NCI-H524 treated with DMSO at 0.1 percent for 48 hours (cell line): ENCODE results near the gene SPDYE16.
"Not testable (repeated sequence)": the region's sequence is repeated elsewhere in the genome, so short reads cannot be mapped to it uniquely, and the experiment has no call there.

Experiments
- DNase-seq: peaks from one replicate; lab custom pipeline; 2025; lab: John Stamatoyannopoulos, UW

Gene SPDYE16

GRCh38 chr7:76543197-76543596 is at the start of gene SPDYE16:
SPDYE16 (minus strand) TSS chr7:76543297; CDS start chr7:76541459, 1,838 bp downstream.
- not testable (repeated sequence) for DNase-seq

GRCh38 chr7:76592694-76593093 is 49.6 kb upstream of the SPDYE16 start:
- DNase-seq = not testable (repeated sequence)

- not testable (repeated sequence) for DNase-seq
Observed at GRCh38 chr7:76591602-76592304, 48.7 kb upstream of the SPDYE16 start.

GRCh38 chr7:76591033-76591432 is 47.9 kb upstream of the SPDYE16 start:
- not testable (repeated sequence) for DNase-seq

GRCh38 chr7:76588586-76588985 is 45.5 kb upstream of the SPDYE16 start:
- DNase-seq = not testable (repeated sequence)

- DNase-seq = not testable (repeated sequence)
Observed at GRCh38 chr7:76586585-76587315, 43.7 kb upstream of the SPDYE16 start.

GRCh38 chr7:76583636-76584281 is 40.7 kb upstream of the SPDYE16 start:
- not testable (repeated sequence) for DNase-seq

GRCh38 chr7:76582848-76583631 is 39.9 kb upstream of the SPDYE16 start:
- not testable (repeated sequence) for DNase-seq

- not testable (repeated sequence) for DNase-seq
Observed at GRCh38 chr7:76575919-76576655, 33.0 kb upstream of the SPDYE16 start.

GRCh38 chr7:76575431-76575830 is 32.3 kb upstream of the SPDYE16 start:
- DNase-seq = not testable (repeated sequence)

- not testable (repeated sequence) for DNase-seq
Observed at GRCh38 chr7:76572296-76572695, 29.2 kb upstream of the SPDYE16 start.

GRCh38 chr7:76570324-76570775 is 27.3 kb upstream of the SPDYE16 start:
- not testable (repeated sequence) for DNase-seq

- DNase-seq = not testable (repeated sequence)
Observed at GRCh38 chr7:76568742-76569141, 25.6 kb upstream of the SPDYE16 start.

- not testable (repeated sequence) for DNase-seq
Observed at GRCh38 chr7:76567753-76568152, 24.7 kb upstream of the SPDYE16 start.

GRCh38 chr7:76567311-76567710 is 24.2 kb upstream of the SPDYE16 start:
- not testable (repeated sequence) for DNase-seq

- not testable (repeated sequence) for DNase-seq
Observed at GRCh38 chr7:76565001-76565400, 21.9 kb upstream of the SPDYE16 start.

GRCh38 chr7:76561342-76561741 is 18.2 kb upstream of the SPDYE16 start:
- DNase-seq = not testable (repeated sequence)

- not testable (repeated sequence) for DNase-seq
Observed at GRCh38 chr7:76560157-76560556, 17.1 kb upstream of the SPDYE16 start.

GRCh38 chr7:76559685-76560084 is 16.6 kb upstream of the SPDYE16 start:
- DNase-seq = not testable (repeated sequence)

- not testable (repeated sequence) for DNase-seq
Observed at GRCh38 chr7:76551992-76552391, 8.9 kb upstream of the SPDYE16 start.

GRCh38 chr7:76549855-76550248 is 6.8 kb upstream of the SPDYE16 start:
- not testable (repeated sequence) for DNase-seq
